HUDEP-2 (cell line): ENCODE data around the gene HERC2.
A peak's percentile ranks its signal among the peaks of the same experiment; 100 is the strongest.
"Not testable (repeated sequence)": the region's sequence is repeated elsewhere in the genome, so short reads cannot be mapped to it uniquely, and the experiment has no call there.

Experiments
- DNase-seq, 76 experiments: peaks; one replicate each; lab custom pipeline; 2025; ENCODE audit not compliant: unreplicated experiment in 76 of 76; lab: John Stamatoyannopoulos, UW

Gene HERC2

DNA sequence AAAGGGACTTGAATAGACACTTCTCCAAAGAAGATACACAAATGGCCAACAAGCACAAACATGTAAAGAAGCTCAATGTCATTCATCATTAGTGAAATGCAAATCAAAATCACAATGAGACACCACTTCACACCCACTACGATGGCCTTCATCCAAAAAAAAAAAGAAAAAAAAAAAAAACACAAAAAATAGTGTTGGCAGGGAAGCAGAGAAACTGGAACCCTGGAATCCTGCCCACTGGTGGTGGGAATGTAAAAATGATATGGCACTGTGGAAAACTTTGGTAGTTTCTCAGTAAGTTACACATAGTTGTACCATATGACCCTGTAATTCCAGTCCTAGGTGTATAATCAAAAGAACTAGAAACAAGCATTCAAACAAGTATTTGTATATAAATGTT is 94.7 kb downstream of the HERC2 start:
- DNase-seq = peak in 12 of 76 experiments; percentile 1 to 20 (median 4)

DNA sequence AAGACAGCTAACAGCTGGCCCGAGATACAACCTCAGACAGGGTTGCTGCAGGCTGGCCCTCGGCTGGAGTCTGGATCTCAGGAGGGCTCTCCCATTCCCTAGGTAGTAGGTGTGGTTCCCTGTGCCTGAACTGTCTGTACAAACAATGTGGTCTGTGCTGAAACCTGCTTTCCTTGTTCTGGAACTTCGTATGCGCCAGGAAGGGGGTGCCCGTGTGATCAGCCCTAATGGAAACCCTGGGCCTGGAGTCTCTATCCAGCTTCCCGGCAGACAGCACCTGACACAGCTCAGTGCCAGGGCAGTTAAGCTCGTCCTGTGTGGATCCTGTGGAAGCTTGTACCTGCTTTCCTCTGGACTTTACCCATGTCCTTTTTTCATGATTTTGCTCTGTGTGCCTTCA is 99.4 kb downstream of the HERC2 start:
- not testable (repeated sequence) for DNase-seq

DNA sequence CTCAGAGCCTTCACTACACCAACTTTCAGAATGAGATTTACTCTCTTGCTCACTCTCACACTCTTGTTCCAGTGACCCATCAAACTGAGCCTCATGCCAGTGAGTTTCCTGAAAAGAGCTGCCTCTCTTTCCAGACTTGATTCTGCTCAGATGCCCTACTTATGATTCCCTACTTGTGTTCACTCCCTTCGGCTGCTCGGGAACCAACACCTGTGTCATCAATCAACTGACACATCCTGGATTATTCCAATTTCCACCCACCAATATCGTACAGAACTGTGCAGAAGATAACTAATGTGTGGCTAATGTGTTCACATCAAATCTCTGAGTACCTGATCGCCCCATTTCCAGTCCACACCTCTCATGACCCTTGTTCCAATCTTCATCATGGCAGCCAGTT is 100.3 kb downstream of the HERC2 start:
- not testable (repeated sequence) for DNase-seq

DNA sequence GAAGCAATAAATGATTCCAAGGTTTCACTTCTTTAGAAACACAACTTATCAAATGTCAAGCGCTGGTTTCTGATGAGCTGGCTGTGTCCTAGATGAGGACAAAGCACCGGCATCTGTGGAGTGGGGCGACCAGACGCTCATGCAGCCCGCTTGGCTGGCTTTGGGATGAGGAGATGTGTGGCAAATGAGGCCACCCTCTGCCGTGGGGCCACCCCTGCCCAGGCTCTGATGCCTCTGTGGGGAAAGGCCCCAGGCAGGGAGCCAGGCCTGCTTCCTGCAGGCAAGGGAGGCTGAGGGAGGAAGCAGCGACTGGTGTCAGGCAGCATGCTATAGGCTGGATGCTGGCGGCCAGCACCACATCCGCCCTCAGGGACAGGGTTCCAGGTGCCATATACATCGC is 102.9 kb downstream of the HERC2 start:
- no peak for DNase-seq

DNA sequence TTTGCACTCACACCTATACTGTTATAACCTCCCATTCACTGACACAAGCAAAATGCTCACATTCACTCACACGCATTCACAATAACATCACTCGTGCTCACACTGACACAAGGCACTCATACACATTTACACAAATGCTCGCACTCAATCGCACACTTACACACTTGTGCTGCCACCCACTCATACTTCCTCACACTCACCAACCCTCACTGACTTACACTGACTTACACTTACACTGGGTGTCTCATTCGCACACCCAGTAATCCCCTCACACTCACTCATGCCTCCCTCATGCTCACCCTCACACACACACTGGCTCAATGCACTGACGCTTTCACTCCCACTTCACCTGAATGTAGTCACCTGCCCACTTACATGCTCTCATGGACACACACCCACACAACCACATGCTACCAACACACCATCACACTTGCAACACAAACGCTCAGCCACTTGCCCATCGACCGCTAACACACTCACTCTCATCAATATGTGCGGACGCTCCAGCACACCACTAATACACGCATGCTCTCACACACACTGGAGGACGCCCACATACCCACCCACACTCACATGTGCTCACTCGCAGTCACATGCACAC is 104.9 kb downstream of the HERC2 start:
- not testable (repeated sequence) for DNase-seq

DNA sequence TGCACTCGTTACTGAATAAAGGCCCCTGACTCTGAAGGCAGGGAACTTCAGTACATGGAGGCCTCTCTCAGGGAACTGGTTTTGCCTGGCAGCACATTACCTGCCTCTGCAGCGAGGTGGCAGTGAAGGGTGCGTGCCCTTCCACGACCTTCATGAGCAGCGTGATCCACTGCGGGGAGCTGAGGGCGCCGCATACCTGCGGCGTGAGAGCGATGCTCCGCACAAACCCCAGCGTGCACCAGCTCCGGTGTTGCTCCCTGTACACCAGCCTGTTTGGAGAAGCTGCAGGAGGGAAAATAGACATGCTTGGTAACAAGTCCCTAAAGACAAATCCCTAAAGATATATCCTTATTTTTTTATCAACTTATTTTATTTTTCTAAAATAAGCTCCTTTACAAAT is 106.5 kb downstream of the HERC2 start:
- DNase-seq = not testable (repeated sequence)

DNA sequence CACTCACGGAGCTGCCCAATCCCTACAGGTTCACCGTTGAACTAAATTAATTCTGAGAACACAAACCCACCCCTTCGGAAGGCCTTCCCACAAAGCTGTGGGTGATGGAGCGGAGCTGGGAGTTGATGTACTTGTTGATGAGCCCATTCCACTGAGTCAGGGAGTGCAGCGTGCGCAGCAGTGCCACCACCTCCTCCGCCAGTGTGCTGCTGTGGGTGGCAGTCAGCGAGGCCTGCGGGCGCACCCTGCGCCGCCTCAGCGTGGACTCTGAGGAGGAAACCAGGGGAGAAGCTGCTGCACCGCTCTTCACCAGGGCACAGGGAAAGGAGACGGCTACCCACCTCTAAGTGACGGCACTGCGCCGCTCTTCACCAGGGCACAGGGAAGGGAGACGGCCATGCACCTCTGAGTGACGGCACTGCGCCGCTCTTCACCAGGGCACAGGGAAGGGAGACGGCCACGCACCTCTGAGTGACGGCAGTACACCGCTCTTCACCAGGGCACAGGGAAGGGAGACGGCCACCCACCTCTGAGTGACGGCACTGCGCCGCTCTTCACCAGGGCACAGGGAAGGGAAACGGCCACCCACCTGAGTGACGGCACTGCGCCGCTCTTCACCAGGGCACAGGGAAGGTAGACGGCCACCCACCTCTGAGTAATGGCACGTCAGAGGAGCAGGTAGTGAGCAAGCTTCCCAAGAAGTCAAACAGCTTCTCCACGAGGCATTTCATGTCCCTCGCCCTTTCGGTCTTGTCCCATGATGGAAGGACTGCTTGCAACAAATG is 107.8 kb downstream of the HERC2 start:
- not testable (repeated sequence) for DNase-seq

DNA sequence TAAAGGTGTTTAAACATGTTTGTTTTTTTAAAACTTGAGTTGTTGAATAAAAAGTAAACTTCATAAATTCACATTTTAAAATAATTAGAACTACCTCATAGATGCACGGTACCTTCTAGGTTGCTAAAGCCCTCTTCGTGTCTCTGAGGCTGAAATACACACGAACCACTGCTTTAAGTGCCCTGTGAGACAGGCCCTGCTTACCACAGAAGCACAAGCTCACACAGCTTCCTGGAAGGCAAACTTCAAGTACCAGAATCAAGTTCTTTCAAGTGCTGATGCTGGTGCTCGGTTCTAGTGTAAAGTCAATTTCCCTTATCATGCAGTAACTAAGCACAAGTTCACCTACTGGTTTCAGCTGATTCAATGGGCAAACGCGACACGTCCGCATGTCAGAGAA is 108.6 kb downstream of the HERC2 start:
- DNase-seq = not testable (repeated sequence)

DNA sequence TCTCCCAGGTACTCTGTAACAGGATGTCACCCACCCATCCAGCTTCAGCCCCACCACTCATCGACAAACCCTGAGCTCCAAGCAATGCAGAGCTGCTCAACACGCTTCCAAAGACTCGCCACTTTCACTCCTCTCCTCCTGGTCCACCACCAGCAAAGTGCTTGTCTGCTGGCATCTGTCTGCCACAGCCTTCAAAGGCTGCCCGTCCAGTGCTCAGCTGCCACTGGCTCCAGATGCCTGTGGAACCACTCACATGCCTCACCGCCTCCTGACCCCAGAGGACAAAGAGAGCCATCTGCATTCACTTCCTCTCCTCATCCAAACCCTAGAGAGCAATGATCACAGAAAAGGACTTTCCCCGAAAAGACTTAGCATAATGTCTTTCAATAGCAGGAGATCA is 113.4 kb downstream of the HERC2 start:
- DNase-seq = no peak

DNA sequence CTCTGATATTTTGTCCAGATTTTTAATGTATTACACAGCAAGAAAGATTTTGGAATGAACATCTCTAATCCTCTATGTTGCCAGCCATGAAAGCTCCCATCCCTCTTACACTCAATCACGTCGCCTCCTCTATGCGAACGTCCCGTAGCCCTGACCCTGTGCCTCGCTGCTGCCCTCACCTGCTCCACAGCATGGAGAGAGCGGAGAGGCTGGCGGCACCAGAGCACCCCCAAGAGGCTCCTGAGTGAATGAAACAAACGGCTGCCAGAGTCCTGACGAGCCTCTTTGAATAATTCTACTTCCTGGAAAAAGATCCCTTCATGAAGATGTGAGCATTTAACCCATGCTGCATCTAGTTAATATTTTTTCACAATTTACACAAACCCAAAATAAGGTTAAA is 116.3 kb downstream of the HERC2 start:
- DNase-seq = not testable (repeated sequence)

DNA sequence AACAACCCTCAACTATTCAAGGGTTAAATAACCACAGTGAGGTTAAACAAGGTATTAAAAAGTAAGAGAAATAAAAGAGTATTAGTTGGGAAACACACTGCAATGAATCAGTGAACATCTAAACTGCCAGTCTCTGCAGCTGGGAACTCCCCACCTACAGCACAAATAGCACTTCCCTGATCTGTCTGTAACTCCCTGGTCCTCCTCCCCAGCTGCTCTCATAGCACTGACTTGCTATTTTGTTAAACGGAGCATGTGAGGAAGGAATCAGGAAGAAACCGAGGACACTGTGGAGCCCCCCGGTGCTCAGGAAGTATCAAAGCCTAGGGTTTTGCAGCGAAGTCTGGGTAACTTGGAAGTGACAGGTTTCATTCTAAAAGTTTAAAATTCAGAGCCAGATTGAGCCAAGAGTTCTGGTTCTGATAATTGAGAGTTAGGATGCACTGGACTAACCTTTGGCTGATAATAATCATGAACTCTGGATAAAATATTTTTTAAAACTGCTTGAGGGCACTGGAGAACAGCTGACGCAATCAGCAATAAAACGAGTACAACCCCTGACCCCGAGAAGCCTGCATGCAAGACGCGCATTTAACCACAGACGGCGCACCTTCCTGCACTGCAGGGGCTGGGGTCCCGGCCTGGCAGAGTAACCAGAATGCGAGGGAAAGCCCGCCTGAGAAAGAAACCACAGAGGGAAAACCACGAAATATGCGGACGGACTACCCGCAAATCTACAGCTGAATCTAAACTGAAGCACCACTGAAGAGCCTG is 118.7 kb downstream of the HERC2 start:
- DNase-seq = not testable (repeated sequence)

DNA sequence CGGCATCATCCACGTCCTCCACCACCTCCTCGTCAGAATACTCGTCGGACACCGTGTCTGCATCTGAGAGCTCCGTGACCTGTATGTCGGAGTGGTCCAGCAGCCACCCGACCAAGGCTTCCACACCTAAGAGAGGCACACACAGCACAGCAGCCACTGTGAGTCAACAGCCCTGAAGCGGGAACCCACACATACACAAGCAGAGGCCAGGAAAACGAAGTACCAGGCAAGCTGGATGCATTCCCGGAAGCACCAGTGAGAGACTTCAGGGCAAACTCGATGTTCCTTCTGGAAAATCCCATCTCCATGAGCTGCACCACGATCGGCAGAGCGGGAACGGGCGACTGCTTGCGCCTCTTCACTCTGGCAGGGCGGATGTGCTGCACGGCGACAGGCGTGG is 119.9 kb downstream of the HERC2 start:
- not testable (repeated sequence) for DNase-seq

DNA sequence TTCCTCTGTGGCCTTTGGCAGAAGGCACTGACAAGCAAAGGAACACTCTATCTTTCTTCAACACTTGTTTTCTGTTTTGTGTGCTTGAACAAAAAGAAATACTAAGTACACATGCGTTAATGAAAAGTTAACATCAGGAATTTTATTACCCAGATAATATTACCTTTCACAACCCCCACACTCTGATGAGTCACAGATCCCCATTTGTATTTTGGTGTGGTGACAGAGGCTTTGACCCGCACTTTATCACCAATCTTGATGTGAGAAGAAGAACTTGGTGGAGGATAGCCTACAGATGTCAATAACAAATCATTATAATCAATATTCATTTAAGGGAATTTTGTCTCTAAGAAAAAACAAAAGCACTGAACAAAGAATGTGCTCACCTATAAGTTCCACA is 123.8 kb downstream of the HERC2 start:
- not testable (repeated sequence) for DNase-seq

DNA sequence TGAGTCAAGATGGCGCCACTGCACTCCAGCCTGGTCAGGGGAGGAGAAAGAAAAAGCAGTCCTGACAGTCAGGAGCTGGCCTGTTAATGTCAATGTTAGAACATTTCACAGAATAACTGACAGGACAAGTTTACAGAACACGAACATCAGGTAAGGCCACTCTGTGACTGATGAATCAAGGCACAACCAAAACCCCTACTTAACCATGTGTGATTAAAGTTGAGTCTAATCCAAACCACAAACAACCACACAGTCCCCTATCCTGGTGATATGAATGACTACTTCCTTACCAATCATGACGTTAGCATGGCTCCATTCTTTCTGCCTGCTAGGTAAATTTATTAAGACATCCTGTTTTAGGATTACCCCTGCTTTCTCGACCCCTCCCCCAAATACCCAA is 124.3 kb downstream of the HERC2 start:
- not testable (repeated sequence) for DNase-seq

DNA sequence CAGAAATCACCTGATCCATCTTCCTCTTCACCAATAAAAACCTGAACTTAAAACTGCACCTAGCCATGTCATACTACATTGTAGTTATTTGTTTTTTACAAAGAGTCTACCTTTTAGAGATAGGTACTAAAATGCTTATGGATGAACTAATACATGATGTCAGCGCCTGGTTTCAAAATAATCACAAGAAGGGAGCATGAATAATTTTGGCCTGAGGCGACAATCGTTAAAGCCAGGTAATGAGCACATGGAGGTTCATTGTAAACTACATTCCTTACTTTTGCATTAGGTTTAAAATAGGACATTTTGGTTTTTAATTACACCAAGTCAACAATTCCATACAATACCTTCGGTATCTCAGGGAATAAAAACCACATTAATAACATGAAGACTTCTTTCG is 125.4 kb downstream of the HERC2 start:
- not testable (repeated sequence) for DNase-seq

DNA sequence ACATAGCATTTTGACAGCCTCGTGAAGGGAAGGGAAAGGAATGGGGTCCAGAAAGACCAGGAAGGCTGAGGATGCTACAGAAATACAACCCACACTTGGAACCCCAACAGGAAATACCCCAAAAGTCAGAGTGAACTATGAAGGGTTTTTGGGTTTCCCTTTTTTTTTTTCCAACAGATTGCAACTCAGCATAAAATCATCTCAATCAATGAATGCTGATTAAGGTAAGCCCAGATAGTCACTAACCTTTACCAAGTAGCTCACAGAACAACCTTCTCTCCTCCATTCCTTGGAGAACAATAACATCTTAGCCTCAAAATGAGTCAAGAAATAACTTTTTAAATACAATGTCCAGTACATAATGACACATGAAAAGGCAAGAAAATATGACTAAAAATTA is 129.2 kb downstream of the HERC2 start:
- no peak for DNase-seq

DNA sequence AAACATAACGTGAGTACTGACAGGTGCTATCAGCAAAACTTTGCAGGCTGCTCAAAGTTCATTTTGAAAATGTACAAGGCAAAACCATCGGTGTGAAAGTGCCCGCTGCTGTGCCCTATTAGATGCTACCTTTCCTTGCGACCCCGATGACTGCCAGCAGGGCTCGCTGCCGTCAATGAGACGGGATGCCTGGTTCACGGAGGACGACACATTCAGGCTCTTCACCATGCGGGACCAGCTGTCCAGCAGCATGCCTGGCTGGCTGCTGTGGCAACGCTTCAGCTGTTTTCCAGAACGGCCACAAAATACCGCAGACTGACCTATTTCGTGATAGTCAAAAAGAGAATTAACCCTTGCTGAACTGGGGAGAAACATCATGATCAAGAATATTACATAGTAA is 130.1 kb downstream of the HERC2 start:
- DNase-seq = no peak

DNA sequence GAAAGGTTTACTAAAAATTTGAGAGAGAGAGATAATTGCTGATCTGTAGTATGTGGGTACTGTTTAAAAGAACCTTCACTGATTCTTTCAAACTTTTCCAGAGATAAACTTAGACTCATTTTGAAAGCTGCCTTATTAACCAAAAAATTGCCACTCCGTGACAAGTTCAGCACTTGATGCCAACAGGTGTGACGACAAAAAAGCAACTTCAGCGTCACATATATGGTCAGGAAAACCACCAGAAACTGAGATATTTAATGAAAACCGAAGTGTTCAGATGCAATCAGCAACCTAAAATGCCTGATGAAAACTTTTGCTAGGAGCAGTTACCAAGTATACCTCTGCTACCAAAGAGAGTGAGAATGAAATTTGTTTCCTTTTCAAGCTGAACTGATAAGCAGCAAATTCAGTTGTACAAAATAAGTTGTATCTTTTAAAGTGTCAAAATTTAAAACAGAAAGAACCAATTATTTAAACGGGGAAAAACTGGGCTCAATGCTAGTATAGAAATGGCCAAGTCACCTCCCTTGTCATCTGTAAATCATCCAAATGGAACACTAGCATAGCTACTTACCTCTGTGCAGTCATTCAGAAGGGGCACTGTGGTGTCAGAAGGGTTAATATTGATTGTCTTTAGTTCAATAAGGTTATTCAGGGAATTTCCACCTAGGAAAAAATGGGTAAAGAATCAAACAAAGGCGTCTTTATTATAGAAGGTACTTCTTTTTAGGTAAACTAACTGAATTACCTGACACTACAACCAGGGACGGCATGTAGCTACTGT is 131.4 kb downstream of the HERC2 start:
- no peak for DNase-seq

DNA sequence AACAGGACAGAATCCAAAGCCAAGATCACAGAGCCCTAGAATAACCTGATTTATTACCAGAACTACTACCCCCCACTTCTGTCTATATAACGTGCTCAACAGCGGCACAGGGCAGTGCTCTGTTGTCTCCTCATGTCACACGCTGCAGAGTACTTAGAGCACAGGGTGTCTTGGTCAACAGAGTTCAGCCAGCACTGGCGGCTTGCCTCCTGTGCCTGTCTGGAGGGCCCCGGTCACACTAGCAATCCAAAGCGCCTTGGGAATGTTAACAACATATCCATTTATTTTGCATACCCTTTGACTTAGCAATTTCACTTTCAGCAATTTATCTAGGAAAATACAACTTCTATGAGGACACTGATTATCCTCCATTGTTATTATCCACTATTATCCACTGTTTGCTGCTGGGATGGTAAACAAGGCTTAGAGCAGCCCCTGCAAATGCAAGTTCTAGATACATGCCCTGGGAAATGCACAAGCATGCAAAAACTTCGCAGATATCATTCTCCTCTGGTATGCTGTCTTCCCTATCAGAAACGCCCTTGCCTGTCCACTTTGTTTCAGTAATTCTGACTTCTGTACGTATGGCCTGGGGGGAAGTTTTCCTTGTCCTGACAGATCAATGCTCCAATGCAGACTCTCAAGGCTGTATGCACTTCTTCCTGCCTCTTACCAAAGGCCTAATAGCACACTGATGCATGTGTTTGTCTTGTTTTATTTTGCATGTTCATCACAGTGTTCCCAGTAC is 136.7 kb downstream of the HERC2 start:
- DNase-seq = no peak

DNA sequence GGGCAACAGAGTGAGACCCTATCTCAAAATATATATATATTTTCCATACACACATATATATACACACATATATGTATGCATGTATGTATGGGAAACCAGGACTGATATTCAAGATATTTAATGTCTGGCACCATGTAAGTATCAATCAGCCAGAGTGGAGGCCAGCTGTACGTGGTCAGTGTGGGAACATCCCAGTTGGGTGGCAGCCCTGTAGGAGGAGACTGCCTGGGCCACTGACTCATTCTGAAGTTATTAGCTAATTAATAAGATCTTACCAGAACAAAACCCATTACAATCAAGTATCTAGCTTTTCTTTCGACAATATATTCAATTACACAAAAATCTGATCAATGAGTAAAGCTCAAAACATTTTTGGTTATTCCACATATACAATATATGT is 137.8 kb downstream of the HERC2 start:
- DNase-seq = no peak
